Measurements from ENCODE around the gene FGF14. TPM values are rescaled to one million over a fixed set of nuclear protein-coding genes. Genes with fewer than 3 reads are reported as not detected.

The FGF14 gene
- total RNA-seq, 1 experiment from 2014 or later, result 0.22 TPM

GRCh38 chr13:102018716-102019115, 383.1 kb downstream of the FGF14 start:
- Histone ChIP-seq H2BK15ac (ENCODE audit: low read depth, low read length) (no peak overlapping the region), H3K79me2 (ENCODE audit: insufficient read depth, low read length) (no peaks in the 10 kb centered on the region), H3K4me2 (ENCODE audit: insufficient read depth, insufficient read length, low read length) (no peak overlapping the region), H3K18ac (ENCODE audit: insufficient read length, low read depth, low read length) (no peak overlapping the region), H3K23ac (ENCODE audit: insufficient read length, low read depth, low read length) (no peak overlapping the region), H3T11ph (ENCODE audit: low read length) (no peak overlapping the region), H2AK5ac (ENCODE audit: insufficient read length, low read length) (no peak overlapping the region), H4K20me1 (ENCODE audit: control insufficient read depth, insufficient read depth, insufficient read length) (no peaks in the 10 kb centered on the region), H3K14ac (ENCODE audit: insufficient read depth, low read length) (no peak overlapping the region), H3K56ac (ENCODE audit: insufficient read length, low read depth, low read length) (no peak overlapping the region), H3K27ac (ENCODE audit: insufficient read length, low read depth, low read length) (no peak overlapping the region), H3K9me3 (ENCODE audit: control insufficient read depth, low read depth, low read length) (no peaks in the 10 kb centered on the region), H2BK20ac (ENCODE audit: low read depth, low read length, poor library complexity, severe bottlenecking) (no peak overlapping the region), H2BK12ac (ENCODE audit: insufficient read length, low read depth, low read length) (no peak overlapping the region), H3K9ac (ENCODE audit: extremely low read depth, insufficient read length, low read length) (no peak overlapping the region), H3K27me3 (ENCODE audit: insufficient read depth, low read length) (no peaks in the 10 kb centered on the region), H2BK120ac (ENCODE audit: low read depth, low read length, poor library complexity, severe bottlenecking) (no peak overlapping the region), H4K91ac (ENCODE audit: insufficient read length, low read depth, low read length) (no peak overlapping the region), H3K4ac (ENCODE audit: low read depth, low read length) (no peak overlapping the region), H3K4me1 (ENCODE audit: insufficient read depth, low read length) (no peaks in the 10 kb centered on the region), H4K8ac (replicated peaks; ENCODE audit: insufficient read length, low read depth, low read length) (no peak overlapping the region), H3K79me1 (ENCODE audit: insufficient read depth, low read depth, low read length, poor library complexity, severe bottlenecking) (no peaks in the 10 kb centered on the region), H2BK5ac (ENCODE audit: insufficient read length, low read length) (no peak overlapping the region), H3K23me2 (ENCODE audit: insufficient read length, low read depth, low read length, poor library complexity, severe bottlenecking) (no peaks in the 10 kb centered on the region), H2AFZ (ENCODE audit: low read length) (no peak overlapping the region), H4K5ac (ENCODE audit: insufficient read length, low read depth, low read length) (no peak overlapping the region)
- no peak for TF ChIP-seq CTCF (conservative IDR thresholded peaks at IDR 0.05)
- Mint-ChIP-seq H3K27ac (no peak overlapping the region), H3K4me3 (no peak overlapping the region), H3K36me3 (ENCODE audit: insufficient read depth in 1 of 3, low read depth in 3 of 3) (peaks cover 3 to 24% (median 9%) of the 10 kb centered on the region in 3 experiments; a peak in 6 of 7 replicates), H3K27me3 (ENCODE audit: low read depth) (0 out of 2 replicates have a peak, but pooled peaks cover 2% of the 10 kb centered on the region), H3K4me1 (0 out of 4 replicates have a peak, but pooled peaks cover 0 to 3% of the 10 kb centered on the region in 2 experiments), H3K9me3 (peaks cover 22 to 25% of the 10 kb centered on the region in 2 experiments)
- no peak for DNase-seq

Measured in H9 (cell line).